ENCODE data around the gene HECTD1. TPM values are rescaled to one million over a fixed set of nuclear protein-coding genes. Genes with fewer than 3 reads are reported as not detected.

HECTD1 gene
- total RNA-seq, 4 donors from 2014 or later: 252 to 382 (median 289) TPM

DNA sequence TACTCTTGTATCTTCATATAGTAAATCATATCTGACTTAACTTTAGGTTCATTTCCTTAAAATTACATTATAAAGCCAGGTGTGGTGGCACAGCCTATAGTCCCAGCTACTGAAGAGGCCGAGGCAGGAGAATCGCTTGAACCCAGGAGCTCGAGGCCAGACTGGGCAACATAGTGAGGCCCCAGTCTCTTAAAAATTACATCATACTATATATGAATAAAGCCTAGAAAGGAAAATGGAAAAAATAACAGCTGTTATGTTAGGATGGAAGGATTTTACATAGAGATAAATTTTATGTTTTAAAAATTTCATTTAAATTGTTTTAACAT is 4.2 kb downstream of the HECTD1 start:
- intact Hi-C loops (cut with DNase I): loop anchor here (10.0 kb wide), 1 partner anchor 151 kb away; no protein-coding TSS in a partner anchor
- H3K27me3 ChIP-seq: no peaks in the 10 kb centered on the region
- no peak for TF ChIP-seq POLR2A (IDR thresholded peaks at IDR 0.05)
- no peak for TF ChIP-seq CTCF (IDR thresholded peaks at IDR 0.05)
- DNase-seq: no peak
- no peak overlapping the region for H3K27ac ChIP-seq
- H3K4me3 ChIP-seq (replicated peaks in 1 of 3): no peak overlapping the region
- H3K9me3 ChIP-seq: no peaks in the 10 kb centered on the region
- H3K4me1 ChIP-seq: peaks cover 8 to 19% of the 10 kb centered on the region in 2 donors
- WGBS, 2 donors: 96 to 100% methylated on average over 3 of the region's 3 CpGs
- peaks cover 0 to 7% of the 10 kb centered on the region in 2 donors for H3K36me3 ChIP-seq

DNA sequence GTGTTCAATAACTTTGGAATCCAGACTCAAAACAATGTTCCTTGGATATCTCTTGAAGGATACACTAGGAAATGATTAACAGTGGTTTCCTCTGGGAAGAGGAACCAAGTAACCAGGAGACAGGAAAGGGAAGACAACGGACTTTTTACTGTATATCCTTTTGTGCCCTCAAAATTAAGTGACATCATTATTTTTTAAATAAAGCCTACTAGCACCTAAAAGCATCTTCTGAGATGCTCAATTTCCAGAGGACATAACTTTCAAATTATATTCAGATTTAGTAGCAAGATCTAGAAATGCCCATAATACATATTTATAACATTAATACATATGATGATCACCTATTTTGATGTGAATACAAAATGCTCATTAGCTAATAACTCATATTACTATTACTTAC is 6.5 kb downstream of the HECTD1 start:
- Histone ChIP-seq H3K27me3 (no peaks in the 10 kb centered on the region), H3K9me3 (no peaks in the 10 kb centered on the region), H3K27ac (no peak overlapping the region), H3K4me1 (peaks cover 15 to 16% of the 10 kb centered on the region in 2 donors), H3K36me3 (peaks cover 0 to 7% of the 10 kb centered on the region in 2 donors), H3K4me3 (replicated peaks in 1 of 3) (no peak overlapping the region)
- no peak for DNase-seq
- TF ChIP-seq POLR2A (IDR thresholded peaks at IDR 0.05) (no peak), CTCF (IDR thresholded peaks at IDR 0.05) (no peak)
- 75 to 76% methylated on average over 1 of the region's 1 CpG for WGBS, 2 donors
- intact Hi-C loops (cut with DNase I): loop anchor here (10.0 kb wide), 1 partner anchor 154 kb away; no protein-coding TSS in a partner anchor

DNA sequence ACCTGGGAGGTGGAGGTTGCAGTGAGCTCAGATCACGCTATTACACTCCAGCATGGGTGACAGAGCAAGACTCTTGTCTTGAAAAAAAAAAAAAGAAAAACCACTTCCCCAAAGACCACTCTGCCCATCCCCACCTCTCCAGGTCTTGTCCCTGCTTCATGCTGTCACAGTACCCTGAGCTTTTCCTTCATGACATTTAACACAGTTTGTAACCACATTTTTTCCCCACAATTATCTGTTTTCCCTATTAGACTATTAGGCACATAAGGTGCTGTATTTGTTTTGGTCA is 6.9 kb downstream of the HECTD1 start:
- TF ChIP-seq CTCF (IDR thresholded peaks at IDR 0.05) (no peak), POLR2A (IDR thresholded peaks at IDR 0.05) (no peak)
- Histone ChIP-seq H3K4me3 (replicated peaks in 1 of 3) (no peak overlapping the region), H3K27me3 (no peaks in the 10 kb centered on the region), H3K4me1 (peaks cover 10 to 16% of the 10 kb centered on the region in 2 donors), H3K36me3 (peaks cover 0 to 7% of the 10 kb centered on the region in 2 donors), H3K9me3 (no peaks in the 10 kb centered on the region), H3K27ac (no peak overlapping the region)
- DNase-seq: no peak
- intact Hi-C loops (cut with DNase I): loop anchor here (10.0 kb wide), 1 partner anchor 154 kb away; no protein-coding TSS in a partner anchor
- 80 to 86% methylated on average over 1 of the region's 1 CpG for WGBS, 2 donors

DNA sequence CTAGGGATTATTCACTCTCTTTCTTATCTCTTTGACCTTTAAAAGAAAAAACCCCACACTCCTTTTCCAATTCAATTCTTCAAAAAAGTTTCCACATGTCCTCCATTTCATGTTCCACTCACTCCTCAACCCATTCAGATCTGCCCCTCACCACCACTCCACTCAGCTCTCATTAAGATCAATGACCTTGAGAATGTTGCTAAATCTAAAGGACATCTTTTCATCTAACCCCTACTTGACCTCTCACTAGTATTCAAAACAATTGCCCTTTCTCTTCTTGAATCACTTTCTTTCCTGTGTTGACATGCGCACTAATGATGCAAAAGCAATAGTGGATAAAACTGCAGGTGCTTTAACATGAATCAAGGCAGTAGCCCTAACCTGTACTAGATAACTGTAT is 9.9 kb downstream of the HECTD1 start:
- peaks cover 17 to 29% of the 10 kb centered on the region in 2 donors for H3K4me1 ChIP-seq
- no peak overlapping the region for H3K4me3 ChIP-seq (replicated peaks in 1 of 3)
- H3K36me3 ChIP-seq: peaks cover 0 to under 1% of the 10 kb centered on the region in 2 donors
- TF ChIP-seq CTCF (IDR thresholded peaks at IDR 0.05): no peak
- no peak for TF ChIP-seq POLR2A (IDR thresholded peaks at IDR 0.05)
- intact Hi-C loops (cut with DNase I): no loop called here
- 91 to 94% methylated on average over 1 of the region's 1 CpG for WGBS, 2 donors
- H3K27me3 ChIP-seq: no peaks in the 10 kb centered on the region
- no peaks in the 10 kb centered on the region for H3K9me3 ChIP-seq
- no peak for DNase-seq
- H3K27ac ChIP-seq: no peak overlapping the region

GRCh38 chr14:31196839-31197492 is 10.6 kb downstream of the HECTD1 start:
- Histone ChIP-seq H3K4me3 (replicated peaks in 1 of 3) (no peak overlapping the region), H3K27ac (no peak overlapping the region), H3K36me3 (no peaks in the 10 kb centered on the region), H3K4me1 (peaks cover 13 to 29% of the 10 kb centered on the region in 2 donors), H3K27me3 (no peaks in the 10 kb centered on the region), H3K9me3 (no peaks in the 10 kb centered on the region)
- no peak for DNase-seq
- TF ChIP-seq CTCF (IDR thresholded peaks at IDR 0.05) (no peak), POLR2A (IDR thresholded peaks at IDR 0.05) (no peak)
- 87 to 92% methylated on average over 8 of the region's 8 CpGs for WGBS, 2 donors
- intact Hi-C loops (cut with DNase I): no loop called here

All from thyroid gland (tissue), 4 donors.